Endothelial cell (in vitro differentiated cells): ENCODE data around the gene LY6G5B. TPM values are rescaled to one million over a fixed set of nuclear protein-coding genes. Genes with fewer than 3 reads are reported as not detected.

ENCODE experiments used
- DNase-seq: peaks from one replicate; pipeline ENCODE4 v3.0.0; 2021; ENCODE audit warnings: low spot score
- H3K27ac Mint-ChIP-seq: one replicate; pipeline ENCODE4 v1.8.0; 2021; ENCODE audit warnings: mixed read lengths, inconsistent platforms; ENCODE audit not compliant: unreplicated experiment
- H3K27me3 Mint-ChIP-seq: one replicate; pipeline ENCODE4 v1.8.0; 2021; ENCODE audit warnings: mild to moderate bottlenecking, moderate library complexity, mixed read lengths, inconsistent platforms; ENCODE audit not compliant: unreplicated experiment
- H3K36me3 Mint-ChIP-seq: one replicate; pipeline ENCODE4 v1.8.0; 2021; ENCODE audit warnings: mild to moderate bottlenecking, low read depth, mixed read lengths, inconsistent platforms; ENCODE audit not compliant: unreplicated experiment
- H3K4me1 Mint-ChIP-seq: one replicate; pipeline ENCODE4 v1.8.0; 2021; ENCODE audit warnings: mild to moderate bottlenecking, mixed read lengths, inconsistent platforms; ENCODE audit not compliant: unreplicated experiment
- H3K4me3 Mint-ChIP-seq: one replicate; pipeline ENCODE4 v1.8.0; 2021; ENCODE audit warnings: mild to moderate bottlenecking, mixed read lengths, inconsistent platforms; ENCODE audit not compliant: unreplicated experiment
- H3K9me3 Mint-ChIP-seq: one replicate; pipeline ENCODE4 v1.8.0; 2021; ENCODE audit warnings: mixed read lengths, inconsistent platforms; ENCODE audit not compliant: unreplicated experiment
- total RNA-seq: library from RNA; stranded (reverse); fragmentation: NEBNext Ultra II Directional; extraction: Animal tissue kit (Norgen Biotek cat#: 25700); gene quantifications from one replicate; pipeline ENCODE4 v1.2.1, GENCODE V29; 2021; ENCODE audit not compliant: unreplicated experiment
- TF ChIP-seq, protein P1 (sequence below): fragments of 200-600 bp; sonication (generic); IDR thresholded peaks from one replicate; pipeline ENCODE4 v1.5.0; 2021; ENCODE audit warnings: antibody characterized with exemption; ENCODE audit not compliant: unreplicated experiment

LY6G5B gene
- total RNA-seq, 1 donor from 2014 or later: 16.3 TPM

- Mint-ChIP-seq H3K36me3 (peaks cover 7% of the 10 kb centered on the region), H3K27ac (peak overlapping the region; percentile 48), H3K4me3 (peak overlapping the region; percentile 62), H3K27me3 (peaks cover 7% of the 10 kb centered on the region), H3K9me3 (no peaks in the 10 kb centered on the region), H3K4me1 (peaks cover 17% of the 10 kb centered on the region)
- TF ChIP-seq, protein P1, sequence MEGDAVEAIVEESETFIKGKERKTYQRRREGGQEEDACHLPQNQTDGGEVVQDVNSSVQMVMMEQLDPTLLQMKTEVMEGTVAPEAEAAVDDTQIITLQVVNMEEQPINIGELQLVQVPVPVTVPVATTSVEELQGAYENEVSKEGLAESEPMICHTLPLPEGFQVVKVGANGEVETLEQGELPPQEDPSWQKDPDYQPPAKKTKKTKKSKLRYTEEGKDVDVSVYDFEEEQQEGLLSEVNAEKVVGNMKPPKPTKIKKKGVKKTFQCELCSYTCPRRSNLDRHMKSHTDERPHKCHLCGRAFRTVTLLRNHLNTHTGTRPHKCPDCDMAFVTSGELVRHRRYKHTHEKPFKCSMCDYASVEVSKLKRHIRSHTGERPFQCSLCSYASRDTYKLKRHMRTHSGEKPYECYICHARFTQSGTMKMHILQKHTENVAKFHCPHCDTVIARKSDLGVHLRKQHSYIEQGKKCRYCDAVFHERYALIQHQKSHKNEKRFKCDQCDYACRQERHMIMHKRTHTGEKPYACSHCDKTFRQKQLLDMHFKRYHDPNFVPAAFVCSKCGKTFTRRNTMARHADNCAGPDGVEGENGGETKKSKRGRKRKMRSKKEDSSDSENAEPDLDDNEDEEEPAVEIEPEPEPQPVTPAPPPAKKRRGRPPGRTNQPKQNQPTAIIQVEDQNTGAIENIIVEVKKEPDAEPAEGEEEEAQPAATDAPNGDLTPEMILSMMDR: no peak
- no peak for DNase-seq
Measured at GRCh38 chr6:31657406-31658157, 12.2 kb upstream of the LY6G5B start.

DNA sequence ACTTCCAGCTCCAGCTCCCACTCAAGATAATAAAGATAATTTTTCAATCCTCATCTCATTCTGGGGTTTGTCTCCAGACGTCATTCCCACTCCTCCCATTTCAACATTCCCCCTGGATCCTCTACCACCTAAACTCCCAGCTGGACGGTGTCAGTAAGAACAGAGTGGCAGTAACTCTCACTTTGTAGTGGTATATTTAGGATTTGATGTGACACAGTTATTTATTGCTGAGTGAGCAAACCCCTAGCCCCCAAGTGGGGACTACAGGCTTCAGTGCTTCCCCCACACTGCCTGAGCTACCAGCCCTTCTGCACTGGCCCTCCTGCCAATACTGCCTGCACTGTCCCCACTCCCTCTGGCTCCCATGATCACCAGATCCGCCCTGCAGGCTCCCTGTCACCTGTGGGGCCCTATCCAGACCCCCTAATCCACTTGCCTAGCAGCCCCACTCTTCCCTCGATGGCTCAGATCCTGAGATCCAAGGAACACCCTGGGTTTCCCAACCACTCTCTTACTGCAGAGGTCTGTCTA lies 11.6 kb upstream of the LY6G5B start:
- Mint-ChIP-seq H3K4me3 (peak overlapping the region; percentile 62), H3K36me3 (peaks cover 4% of the 10 kb centered on the region), H3K27ac (peak overlapping the region; percentile 48), H3K9me3 (no peaks in the 10 kb centered on the region), H3K27me3 (peaks cover 7% of the 10 kb centered on the region), H3K4me1 (peaks cover 16% of the 10 kb centered on the region)
- DNase-seq: no peak
- TF ChIP-seq, protein P1: no peak

DNA sequence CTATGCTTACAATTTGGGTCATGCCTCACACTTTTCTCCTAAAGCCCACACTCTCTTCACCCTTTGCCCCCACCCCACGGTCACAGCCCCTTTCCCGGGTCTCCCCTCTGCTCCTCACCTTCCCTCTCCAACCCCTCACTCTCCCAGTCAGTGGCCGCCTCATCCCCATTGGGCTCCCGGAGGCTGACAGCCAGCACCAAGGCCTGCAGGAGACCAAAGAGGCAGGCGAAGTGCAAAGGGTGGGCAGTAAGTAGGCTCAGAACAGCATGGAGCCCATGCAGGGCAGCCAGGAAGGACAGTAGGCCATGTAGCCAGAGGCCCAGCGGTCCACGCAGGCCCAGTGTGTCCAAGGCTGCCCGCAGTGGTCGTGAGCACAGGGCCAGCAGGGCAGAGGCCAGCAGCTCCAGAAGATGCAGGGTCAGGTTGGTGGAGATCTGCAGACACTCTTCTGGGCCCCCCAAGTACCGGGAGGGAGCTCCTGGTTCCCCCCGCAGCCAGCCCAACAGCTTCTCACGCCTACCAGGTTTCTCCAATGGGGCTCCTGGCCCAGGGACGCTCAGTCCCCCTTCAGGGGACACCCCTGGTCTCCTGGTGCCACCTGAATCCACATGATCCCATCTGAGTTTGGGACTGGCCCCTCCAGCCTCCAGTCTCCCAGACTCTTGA lies 10.7 kb upstream of the LY6G5B start:
- Mint-ChIP-seq H3K4me3 (peak overlapping the region; percentile 77), H3K27me3 (peaks cover 10% of the 10 kb centered on the region), H3K36me3 (peaks cover 4% of the 10 kb centered on the region), H3K27ac (no peak overlapping the region), H3K4me1 (peaks cover 25% of the 10 kb centered on the region), H3K9me3 (no peaks in the 10 kb centered on the region)
- no peak for DNase-seq
- TF ChIP-seq, protein P1: no peak

GRCh38 chr6:31659649-31660380 lies 10.0 kb upstream of the LY6G5B start:
- DNase-seq: no peak
- peaks cover 4% of the 10 kb centered on the region for H3K36me3 Mint-ChIP-seq
- H3K4me3 Mint-ChIP-seq: peak overlapping the region; percentile 91
- TF ChIP-seq, protein P1: no peak
- H3K9me3 Mint-ChIP-seq: no peaks in the 10 kb centered on the region
- H3K27me3 Mint-ChIP-seq: peaks cover 10% of the 10 kb centered on the region
- H3K4me1 Mint-ChIP-seq: peaks cover 32% of the 10 kb centered on the region
- peak overlapping the region; percentile 84 for H3K27ac Mint-ChIP-seq
